HL-60 (cell line): ENCODE results near the gene CSTB.

Experiments
- DNase-seq, 2 experiments: peaks; one replicate each; pipeline ENCODE4 v3.0.0-alpha.2; 2010 to 2020; ENCODE audit warnings: low read depth in 1 of 2, low spot score in 1 of 2
- H3K27ac ChIP-seq: fragments of 250-450 bp; sonication (Bioruptor Pico); replicated peaks from 2 replicates; pipeline ENCODE4 v1.5.1; 2020; ENCODE audit warnings: mild to moderate bottlenecking, moderate library complexity
- H3K27me3 ChIP-seq: fragments of 250-450 bp; sonication (Bioruptor Pico); 2 replicates; pipeline ENCODE4 v1.5.1; 2021; ENCODE audit warnings: mild to moderate bottlenecking, moderate library complexity; ENCODE audit not compliant: insufficient read depth, poor library complexity, severe bottlenecking
- H3K4me3 ChIP-seq: replicated peaks from 2 replicates; pipeline ENCODE4 v1.5.1; 2011; ENCODE audit warnings: mild to moderate bottlenecking, control low read depth, low read length; ENCODE audit not compliant: insufficient read depth
- GABPA ChIP-seq: IDR thresholded peaks from 2 replicates; pipeline ENCODE4 v1.6.1; 2012; ENCODE audit warnings: low read depth
- POLR2AphosphoS5 ChIP-seq: IDR thresholded peaks from 2 replicates; pipeline ENCODE4 v1.6.1; 2012; ENCODE audit warnings: low read depth
- SPI1 ChIP-seq: IDR thresholded peaks from 2 replicates; pipeline ENCODE4 v1.6.1; 2012; ENCODE audit warnings: low read depth, mild to moderate bottlenecking, borderline replicate concordance
- TF ChIP-seq, protein P1 (sequence below): IDR thresholded peaks from 2 replicates; pipeline ENCODE4 v1.6.1; 2012; ENCODE audit warnings: low read depth; ENCODE audit not compliant: insufficient replicate concordance
- TF ChIP-seq, protein P2 (sequence below): IDR thresholded peaks from one replicate; pipeline ENCODE4 v1.5.1; 2011; ENCODE audit warnings: low read length, control low read depth, inconsistent platforms; ENCODE audit not compliant: insufficient read depth

Gene CSTB

DNA sequence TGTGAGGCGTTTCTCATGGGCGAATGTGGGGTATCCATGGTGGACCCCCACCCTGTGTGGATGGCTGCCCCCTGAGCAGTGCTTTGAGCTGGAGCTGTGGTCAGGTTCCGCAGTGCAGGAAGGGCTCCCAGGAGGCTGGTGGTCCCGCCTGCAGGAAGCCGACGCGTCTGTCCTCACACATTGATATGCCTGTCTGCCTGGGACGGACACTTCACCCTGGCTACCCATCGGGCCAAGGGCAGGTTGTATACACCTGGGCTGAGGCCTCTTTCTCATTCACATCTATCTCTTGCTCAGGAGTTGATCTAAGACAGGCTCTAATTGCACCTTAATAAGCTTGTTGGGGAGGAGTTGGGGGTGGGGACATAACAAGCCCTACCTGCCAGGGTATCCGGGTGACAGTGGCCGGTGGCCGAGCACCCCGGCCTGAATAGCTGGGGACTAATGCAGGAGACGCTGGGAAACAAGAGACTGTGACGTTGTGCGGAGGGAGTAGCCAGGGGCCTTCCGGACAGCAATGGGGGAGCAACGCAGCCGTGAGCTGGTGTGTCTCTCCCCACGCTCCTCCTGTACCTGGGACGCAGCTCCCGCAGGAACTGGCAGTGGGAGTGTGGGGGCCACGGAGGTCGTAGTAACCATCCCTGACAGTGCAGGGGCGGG lies 35.5 kb downstream of the CSTB start:
- Histone ChIP-seq H3K27ac (no peak overlapping the region), H3K4me3 (no peak overlapping the region), H3K27me3 (no peaks in the 10 kb centered on the region)
- TF ChIP-seq GABPA = no peak
- TF ChIP-seq SPI1 = no peak
- peak in 1 of 2 experiments; percentile 15 for DNase-seq

DNA sequence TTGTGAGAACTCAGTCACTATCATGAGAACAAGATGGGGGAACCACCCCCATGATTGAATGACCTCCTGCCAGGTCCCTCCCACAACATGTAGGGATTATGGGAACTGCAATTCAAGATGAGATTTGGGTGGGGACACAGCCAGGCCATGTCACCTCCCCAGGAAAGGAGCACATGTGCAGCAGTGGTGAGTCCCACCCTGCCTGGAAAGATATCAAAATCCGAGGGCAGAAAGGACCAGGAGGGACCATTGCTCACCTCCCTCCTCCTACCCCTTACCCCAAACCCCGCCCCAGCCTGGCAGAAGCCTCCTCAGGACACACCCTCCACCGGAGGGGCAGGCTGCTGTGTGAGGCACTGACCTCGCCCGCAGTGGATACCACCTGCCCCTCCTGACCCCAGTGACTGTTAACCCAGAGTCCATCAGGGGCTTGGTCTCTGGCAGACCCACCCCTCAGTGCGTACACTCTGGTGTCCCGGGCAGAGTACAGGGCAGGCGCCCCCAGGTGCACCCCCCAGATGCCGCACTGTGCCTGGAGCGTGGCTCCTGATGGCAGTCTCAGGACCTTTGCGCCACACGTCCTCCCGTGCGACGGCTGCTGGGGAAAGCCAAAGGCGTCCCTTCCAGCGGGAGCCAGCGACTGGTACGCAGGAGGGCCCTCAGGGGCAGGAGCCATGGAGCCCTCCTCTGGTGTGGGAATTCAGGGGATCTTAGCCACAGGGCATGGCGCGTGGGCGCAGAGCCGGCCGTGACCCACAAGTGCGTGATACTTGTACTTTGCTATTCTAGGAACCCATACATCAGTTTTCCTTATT lies 36.3 kb downstream of the CSTB start:
- Histone ChIP-seq H3K27ac (no peak overlapping the region), H3K27me3 (no peaks in the 10 kb centered on the region), H3K4me3 (no peak overlapping the region)
- DNase-seq = no peak
- TF ChIP-seq, protein P1, sequence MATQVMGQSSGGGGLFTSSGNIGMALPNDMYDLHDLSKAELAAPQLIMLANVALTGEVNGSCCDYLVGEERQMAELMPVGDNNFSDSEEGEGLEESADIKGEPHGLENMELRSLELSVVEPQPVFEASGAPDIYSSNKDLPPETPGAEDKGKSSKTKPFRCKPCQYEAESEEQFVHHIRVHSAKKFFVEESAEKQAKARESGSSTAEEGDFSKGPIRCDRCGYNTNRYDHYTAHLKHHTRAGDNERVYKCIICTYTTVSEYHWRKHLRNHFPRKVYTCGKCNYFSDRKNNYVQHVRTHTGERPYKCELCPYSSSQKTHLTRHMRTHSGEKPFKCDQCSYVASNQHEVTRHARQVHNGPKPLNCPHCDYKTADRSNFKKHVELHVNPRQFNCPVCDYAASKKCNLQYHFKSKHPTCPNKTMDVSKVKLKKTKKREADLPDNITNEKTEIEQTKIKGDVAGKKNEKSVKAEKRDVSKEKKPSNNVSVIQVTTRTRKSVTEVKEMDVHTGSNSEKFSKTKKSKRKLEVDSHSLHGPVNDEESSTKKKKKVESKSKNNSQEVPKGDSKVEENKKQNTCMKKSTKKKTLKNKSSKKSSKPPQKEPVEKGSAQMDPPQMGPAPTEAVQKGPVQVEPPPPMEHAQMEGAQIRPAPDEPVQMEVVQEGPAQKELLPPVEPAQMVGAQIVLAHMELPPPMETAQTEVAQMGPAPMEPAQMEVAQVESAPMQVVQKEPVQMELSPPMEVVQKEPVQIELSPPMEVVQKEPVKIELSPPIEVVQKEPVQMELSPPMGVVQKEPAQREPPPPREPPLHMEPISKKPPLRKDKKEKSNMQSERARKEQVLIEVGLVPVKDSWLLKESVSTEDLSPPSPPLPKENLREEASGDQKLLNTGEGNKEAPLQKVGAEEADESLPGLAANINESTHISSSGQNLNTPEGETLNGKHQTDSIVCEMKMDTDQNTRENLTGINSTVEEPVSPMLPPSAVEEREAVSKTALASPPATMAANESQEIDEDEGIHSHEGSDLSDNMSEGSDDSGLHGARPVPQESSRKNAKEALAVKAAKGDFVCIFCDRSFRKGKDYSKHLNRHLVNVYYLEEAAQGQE = no peak
- TF ChIP-seq POLR2AphosphoS5 (no peak), GABPA (no peak), SPI1 (no peak)
- TF ChIP-seq, protein P2, sequence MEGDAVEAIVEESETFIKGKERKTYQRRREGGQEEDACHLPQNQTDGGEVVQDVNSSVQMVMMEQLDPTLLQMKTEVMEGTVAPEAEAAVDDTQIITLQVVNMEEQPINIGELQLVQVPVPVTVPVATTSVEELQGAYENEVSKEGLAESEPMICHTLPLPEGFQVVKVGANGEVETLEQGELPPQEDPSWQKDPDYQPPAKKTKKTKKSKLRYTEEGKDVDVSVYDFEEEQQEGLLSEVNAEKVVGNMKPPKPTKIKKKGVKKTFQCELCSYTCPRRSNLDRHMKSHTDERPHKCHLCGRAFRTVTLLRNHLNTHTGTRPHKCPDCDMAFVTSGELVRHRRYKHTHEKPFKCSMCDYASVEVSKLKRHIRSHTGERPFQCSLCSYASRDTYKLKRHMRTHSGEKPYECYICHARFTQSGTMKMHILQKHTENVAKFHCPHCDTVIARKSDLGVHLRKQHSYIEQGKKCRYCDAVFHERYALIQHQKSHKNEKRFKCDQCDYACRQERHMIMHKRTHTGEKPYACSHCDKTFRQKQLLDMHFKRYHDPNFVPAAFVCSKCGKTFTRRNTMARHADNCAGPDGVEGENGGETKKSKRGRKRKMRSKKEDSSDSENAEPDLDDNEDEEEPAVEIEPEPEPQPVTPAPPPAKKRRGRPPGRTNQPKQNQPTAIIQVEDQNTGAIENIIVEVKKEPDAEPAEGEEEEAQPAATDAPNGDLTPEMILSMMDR = no peak

DNA sequence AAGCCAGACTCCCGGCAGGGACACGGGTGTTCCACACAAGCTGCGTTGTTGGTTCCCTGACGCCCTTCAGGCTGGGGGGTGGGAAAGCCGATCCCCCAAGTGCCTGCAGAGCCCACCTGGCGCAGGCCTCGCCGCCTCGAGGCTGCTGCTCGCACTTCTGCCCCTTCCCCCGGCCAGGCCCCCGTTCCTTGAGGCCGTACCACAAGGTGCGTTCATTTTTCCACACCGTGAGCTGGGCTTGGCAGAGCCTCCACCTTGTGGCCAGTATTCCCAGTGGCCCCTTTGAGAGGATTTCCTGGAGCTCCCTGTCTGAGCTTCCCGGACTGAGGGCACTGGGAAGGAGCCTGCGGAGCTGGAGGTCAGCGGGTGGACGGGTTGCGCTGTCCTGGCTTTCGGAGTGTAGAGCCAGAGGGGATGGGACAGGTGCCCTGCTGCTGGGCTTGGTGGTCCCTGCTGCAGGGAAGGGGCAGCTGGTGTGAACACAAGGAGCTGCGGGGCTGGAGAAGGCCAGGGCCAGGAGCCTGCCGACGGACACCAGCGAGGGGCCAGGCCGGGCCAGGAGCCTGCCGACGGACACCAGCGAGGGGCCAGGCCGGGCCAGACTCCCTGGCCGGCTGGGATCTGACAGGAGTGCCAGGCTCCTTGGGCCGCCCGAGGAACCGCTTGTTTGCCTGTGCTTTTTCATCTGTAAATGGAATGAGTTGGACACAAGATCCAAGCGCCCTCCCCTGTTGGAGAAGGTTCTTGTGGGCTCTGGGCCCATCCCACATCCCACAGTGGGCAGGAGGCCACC lies 38.8 kb downstream of the CSTB start:
- Histone ChIP-seq H3K4me3 (no peak overlapping the region), H3K27me3 (no peaks in the 10 kb centered on the region), H3K27ac (no peak overlapping the region)
- TF ChIP-seq, protein P2 = no peak
- TF ChIP-seq POLR2AphosphoS5 (no peak), GABPA (no peak), SPI1 (no peak)
- TF ChIP-seq, protein P1 = no peak
- DNase-seq = no peak
